Liver (tissue), 3 donors: ENCODE results near the gene PDPN.

Source experiments
- CTCF ChIP-seq: fragments of 150-350 bp; IDR thresholded peaks from 2 replicates; pipeline ENCODE4 v1.5.1; 2017; ENCODE audit warnings: improper control_type of control experiment, low read depth, low read length; ENCODE audit not compliant: missing input control
- HNF4G ChIP-seq: IDR thresholded peaks from 2 replicates; pipeline ENCODE4 v1.6.1; 2016; ENCODE audit warnings: antibody characterized with exemption
- MAX ChIP-seq: IDR thresholded peaks from 2 replicates; pipeline ENCODE4 v1.6.1; 2016; ENCODE audit warnings: antibody characterized with exemption
- RAD21 ChIP-seq, 2 donors: IDR thresholded peaks; 2 replicates each; pipeline ENCODE4 v1.6.1; 2016; ENCODE audit warnings: antibody characterized with exemption in 2 of 2, mild to moderate bottlenecking in 2 of 2
- RXRA ChIP-seq, 2 donors: IDR thresholded peaks; 2 replicates each; pipeline ENCODE4 v1.6.1; 2017 to 2018; ENCODE audit warnings: antibody characterized with exemption in 2 of 2, mild to moderate bottlenecking in 1 of 2
- TAF1 ChIP-seq: conservative IDR thresholded peaks from 2 replicates; pipeline ENCODE4 v1.6.1; 2016; ENCODE audit warnings: antibody characterized with exemption, mild to moderate bottlenecking
- YY1 ChIP-seq: IDR thresholded peaks from 2 replicates; pipeline ENCODE4 v1.6.1; 2016; ENCODE audit warnings: antibody characterized with exemption, mild to moderate bottlenecking
- TF ChIP-seq, protein P1 (sequence below): IDR thresholded peaks from 2 replicates; pipeline ENCODE4 v1.6.1; 2016; ENCODE audit warnings: antibody characterized with exemption, mild to moderate bottlenecking
- TF ChIP-seq, protein P2 (sequence below): IDR thresholded peaks from 2 replicates; pipeline ENCODE4 v1.6.1; 2016; ENCODE audit warnings: antibody characterized with exemption
- donor health status: healthy.
- donor health status: healthy.

- TF ChIP-seq CTCF: no peak
- no peak for TF ChIP-seq TAF1
- TF ChIP-seq, protein P1, sequence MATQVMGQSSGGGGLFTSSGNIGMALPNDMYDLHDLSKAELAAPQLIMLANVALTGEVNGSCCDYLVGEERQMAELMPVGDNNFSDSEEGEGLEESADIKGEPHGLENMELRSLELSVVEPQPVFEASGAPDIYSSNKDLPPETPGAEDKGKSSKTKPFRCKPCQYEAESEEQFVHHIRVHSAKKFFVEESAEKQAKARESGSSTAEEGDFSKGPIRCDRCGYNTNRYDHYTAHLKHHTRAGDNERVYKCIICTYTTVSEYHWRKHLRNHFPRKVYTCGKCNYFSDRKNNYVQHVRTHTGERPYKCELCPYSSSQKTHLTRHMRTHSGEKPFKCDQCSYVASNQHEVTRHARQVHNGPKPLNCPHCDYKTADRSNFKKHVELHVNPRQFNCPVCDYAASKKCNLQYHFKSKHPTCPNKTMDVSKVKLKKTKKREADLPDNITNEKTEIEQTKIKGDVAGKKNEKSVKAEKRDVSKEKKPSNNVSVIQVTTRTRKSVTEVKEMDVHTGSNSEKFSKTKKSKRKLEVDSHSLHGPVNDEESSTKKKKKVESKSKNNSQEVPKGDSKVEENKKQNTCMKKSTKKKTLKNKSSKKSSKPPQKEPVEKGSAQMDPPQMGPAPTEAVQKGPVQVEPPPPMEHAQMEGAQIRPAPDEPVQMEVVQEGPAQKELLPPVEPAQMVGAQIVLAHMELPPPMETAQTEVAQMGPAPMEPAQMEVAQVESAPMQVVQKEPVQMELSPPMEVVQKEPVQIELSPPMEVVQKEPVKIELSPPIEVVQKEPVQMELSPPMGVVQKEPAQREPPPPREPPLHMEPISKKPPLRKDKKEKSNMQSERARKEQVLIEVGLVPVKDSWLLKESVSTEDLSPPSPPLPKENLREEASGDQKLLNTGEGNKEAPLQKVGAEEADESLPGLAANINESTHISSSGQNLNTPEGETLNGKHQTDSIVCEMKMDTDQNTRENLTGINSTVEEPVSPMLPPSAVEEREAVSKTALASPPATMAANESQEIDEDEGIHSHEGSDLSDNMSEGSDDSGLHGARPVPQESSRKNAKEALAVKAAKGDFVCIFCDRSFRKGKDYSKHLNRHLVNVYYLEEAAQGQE: no peak
- no peak for TF ChIP-seq RAD21 (IDR thresholded peaks at IDR 0.05)
- TF ChIP-seq, protein P2, sequence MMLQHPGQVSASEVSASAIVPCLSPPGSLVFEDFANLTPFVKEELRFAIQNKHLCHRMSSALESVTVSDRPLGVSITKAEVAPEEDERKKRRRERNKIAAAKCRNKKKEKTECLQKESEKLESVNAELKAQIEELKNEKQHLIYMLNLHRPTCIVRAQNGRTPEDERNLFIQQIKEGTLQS: no peak
- TF ChIP-seq HNF4G: no peak
- no peak for TF ChIP-seq YY1
- no peak for TF ChIP-seq MAX
- TF ChIP-seq RXRA (IDR thresholded peaks at IDR 0.05): no peak
These were observed 62.9 kb downstream of the PDPN start for GRCh38 chr1:13646521-13646920.
